ENCODE results near the gene MYO3B. TPM values are rescaled to one million over a fixed set of nuclear protein-coding genes. Genes with fewer than 3 reads are reported as not detected.
"Not testable (repeated sequence)": the region's sequence is repeated elsewhere in the genome, so short reads cannot be mapped to it uniquely, and the experiment has no call there.

Gene MYO3B
- polyA plus RNA-seq, 4 donors, result 0.08 to 9.9 (median 8.7) TPM

GRCh38 chr2:170530803-170531564 is 353.0 kb downstream of the MYO3B start:
- no peak for DNase-seq (ENCODE audit: low read depth in 4 of 4, low spot score in 3 of 4)

- no peak for DNase-seq (ENCODE audit: low read depth in 4 of 4, low spot score in 3 of 4)
These were observed 353.9 kb downstream of the MYO3B start for GRCh38 chr2:170531876-170532275.

- DNase-seq (ENCODE audit: low read depth in 4 of 4, low spot score in 3 of 4), result no peak
These were observed 355.2 kb downstream of the MYO3B start for GRCh38 chr2:170533156-170533555.

- DNase-seq (ENCODE audit: low read depth in 4 of 4, low spot score in 3 of 4), result no peak
These were observed 357.6 kb downstream of the MYO3B start for GRCh38 chr2:170535552-170535951.

GRCh38 chr2:170544817-170545216 is 366.9 kb downstream of the MYO3B start:
- no peak for DNase-seq (ENCODE audit: low read depth in 4 of 4, low spot score in 3 of 4)

- no peak for DNase-seq (ENCODE audit: low read depth in 4 of 4, low spot score in 3 of 4)
These were observed 370.4 kb downstream of the MYO3B start for GRCh38 chr2:170548304-170548703.

- no peak for DNase-seq (ENCODE audit: low read depth in 4 of 4, low spot score in 3 of 4)
These were observed 372.6 kb downstream of the MYO3B start for GRCh38 chr2:170550501-170550900.

GRCh38 chr2:170551899-170552298 is 374.0 kb downstream of the MYO3B start:
- DNase-seq (ENCODE audit: low read depth in 4 of 4, low spot score in 3 of 4), result not testable (repeated sequence)

GRCh38 chr2:170553748-170554147 is 375.8 kb downstream of the MYO3B start:
- DNase-seq (ENCODE audit: low read depth in 4 of 4, low spot score in 3 of 4), result no peak

GRCh38 chr2:170554278-170554955 is 376.5 kb downstream of the MYO3B start:
- no peak for DNase-seq (ENCODE audit: low read depth in 4 of 4, low spot score in 3 of 4)

- DNase-seq (ENCODE audit: low read depth in 4 of 4, low spot score in 3 of 4), result no peak
These were observed 385.0 kb downstream of the MYO3B start for GRCh38 chr2:170562928-170563327.

GRCh38 chr2:170563401-170563800 is 385.5 kb downstream of the MYO3B start:
- DNase-seq (ENCODE audit: low read depth in 4 of 4, low spot score in 3 of 4), result no peak

- DNase-seq (ENCODE audit: low read depth in 4 of 4, low spot score in 3 of 4), result no peak
These were observed 388.2 kb downstream of the MYO3B start for GRCh38 chr2:170566138-170566537.

GRCh38 chr2:170567429-170567828 is 389.5 kb downstream of the MYO3B start:
- no peak for DNase-seq (ENCODE audit: low read depth in 4 of 4, low spot score in 3 of 4)

GRCh38 chr2:170568511-170568910 is 390.6 kb downstream of the MYO3B start:
- DNase-seq (ENCODE audit: low read depth in 4 of 4, low spot score in 3 of 4), result no peak

GRCh38 chr2:170571612-170572011 is 393.7 kb downstream of the MYO3B start:
- no peak for DNase-seq (ENCODE audit: low read depth in 4 of 4, low spot score in 3 of 4)

GRCh38 chr2:170573671-170574070 is 395.7 kb downstream of the MYO3B start:
- DNase-seq (ENCODE audit: low read depth in 4 of 4, low spot score in 3 of 4), result no peak

- DNase-seq (ENCODE audit: low read depth in 4 of 4, low spot score in 3 of 4), result no peak
These were observed 398.3 kb downstream of the MYO3B start for GRCh38 chr2:170576296-170576695.

GRCh38 chr2:170577356-170577755 is 399.4 kb downstream of the MYO3B start:
- no peak for DNase-seq (ENCODE audit: low read depth in 4 of 4, low spot score in 3 of 4)

- no peak for DNase-seq (ENCODE audit: low read depth in 4 of 4, low spot score in 3 of 4)
These were observed 400.7 kb downstream of the MYO3B start for GRCh38 chr2:170578606-170579005.

- DNase-seq (ENCODE audit: low read depth in 4 of 4, low spot score in 3 of 4), result no peak
These were observed 401.6 kb downstream of the MYO3B start for GRCh38 chr2:170579511-170579910.

GRCh38 chr2:170582313-170582712 is 404.4 kb downstream of the MYO3B start:
- DNase-seq (ENCODE audit: low read depth in 4 of 4, low spot score in 3 of 4), result no peak

All from left renal pelvis (tissue), 4 donors.